AG08396 (cell line): ENCODE data around the gene HBM.
A peak's percentile ranks its signal among the peaks of the same experiment; 100 is the strongest.
"Not testable (repeated sequence)": the region's sequence is repeated elsewhere in the genome, so short reads cannot be mapped to it uniquely, and the experiment has no call there.

Experiments
- DNase-seq: peaks from one replicate; pipeline ENCODE4 v3.0.0; 2012; ENCODE audit warnings: low spot score, mixed read lengths

Gene HBM

DNA sequence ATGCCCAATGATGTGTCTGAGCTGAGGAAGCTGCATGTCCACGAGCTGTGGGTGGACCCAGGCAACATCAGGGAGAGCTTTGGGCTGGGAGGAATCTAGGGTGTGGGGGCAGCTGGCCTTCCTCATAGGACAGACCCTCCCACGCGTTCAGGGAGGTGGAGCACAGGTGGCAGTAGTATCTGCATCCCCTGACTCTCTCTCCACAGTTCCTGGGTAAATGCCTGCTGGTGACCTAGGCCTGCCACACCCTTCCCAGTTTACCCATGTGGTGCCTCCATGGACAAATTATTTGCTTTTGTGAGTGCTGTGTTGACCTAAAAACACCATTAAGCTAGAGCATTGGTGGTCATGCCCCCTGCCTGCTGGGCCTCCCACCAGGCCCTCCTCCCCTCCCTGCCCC lies 3.2 kb downstream of the HBM start:
- DNase-seq: peak; percentile 6

DNA sequence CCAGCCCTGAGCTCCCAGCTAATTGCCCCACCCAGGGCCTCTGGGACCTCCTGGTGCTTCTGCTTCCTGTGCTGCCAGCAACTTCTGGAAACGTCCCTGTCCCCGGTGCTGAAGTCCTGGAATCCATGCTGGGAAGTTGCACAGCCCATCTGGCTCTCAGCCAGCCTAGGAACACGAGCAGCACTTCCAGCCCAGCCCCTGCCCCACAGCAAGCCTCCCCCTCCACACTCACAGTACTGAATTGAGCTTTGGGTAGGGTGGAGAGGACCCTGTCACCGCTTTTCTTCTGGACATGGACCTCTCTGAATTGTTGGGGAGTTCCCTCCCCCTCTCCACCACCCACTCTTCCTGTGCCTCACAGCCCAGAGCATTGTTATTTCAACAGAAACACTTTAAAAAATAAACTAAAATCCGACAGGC lies 4.3 kb downstream of the HBM start:
- not testable (repeated sequence) for DNase-seq

DNA sequence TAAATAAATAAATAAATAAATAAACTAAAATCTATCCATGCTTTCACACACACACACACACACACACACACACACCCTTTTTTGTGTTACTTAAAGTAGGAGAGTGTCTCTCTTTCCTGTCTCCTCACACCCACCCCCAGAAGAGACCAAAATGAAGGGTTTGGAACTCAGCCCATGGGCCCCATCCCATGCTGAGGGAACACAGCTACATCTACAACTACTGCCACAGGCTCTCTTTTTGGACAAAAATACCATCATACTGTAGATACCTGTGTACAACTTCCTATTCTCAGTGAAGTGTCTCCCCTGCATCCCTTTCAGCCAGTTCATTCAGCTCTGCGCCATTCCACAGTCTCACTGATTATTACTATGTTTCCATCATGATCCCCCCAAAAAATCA lies 5.0 kb downstream of the HBM start:
- DNase-seq: no peak

DNA sequence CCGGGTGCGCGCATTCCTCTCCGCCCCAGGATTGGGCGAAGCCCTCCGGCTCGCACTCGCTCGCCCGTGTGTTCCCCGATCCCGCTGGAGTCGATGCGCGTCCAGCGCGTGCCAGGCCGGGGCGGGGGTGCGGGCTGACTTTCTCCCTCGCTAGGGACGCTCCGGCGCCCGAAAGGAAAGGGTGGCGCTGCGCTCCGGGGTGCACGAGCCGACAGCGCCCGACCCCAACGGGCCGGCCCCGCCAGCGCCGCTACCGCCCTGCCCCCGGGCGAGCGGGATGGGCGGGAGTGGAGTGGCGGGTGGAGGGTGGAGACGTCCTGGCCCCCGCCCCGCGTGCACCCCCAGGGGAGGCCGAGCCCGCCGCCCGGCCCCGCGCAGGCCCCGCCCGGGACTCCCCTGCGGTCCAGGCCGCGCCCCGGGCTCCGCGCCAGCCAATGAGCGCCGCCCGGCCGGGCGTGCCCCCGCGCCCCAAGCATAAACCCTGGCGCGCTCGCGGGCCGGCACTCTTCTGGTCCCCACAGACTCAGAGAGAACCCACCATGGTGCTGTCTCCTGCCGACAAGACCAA lies 6.7 kb downstream of the HBM start, which contains the start of gene HBA2:
Gene HBA2, plus strand, starts transcription at position 503 of the 568 bp plus-strand sequence. Its CDS starts 37 bp downstream, at position 540.
- DNase-seq: not testable (repeated sequence)

DNA sequence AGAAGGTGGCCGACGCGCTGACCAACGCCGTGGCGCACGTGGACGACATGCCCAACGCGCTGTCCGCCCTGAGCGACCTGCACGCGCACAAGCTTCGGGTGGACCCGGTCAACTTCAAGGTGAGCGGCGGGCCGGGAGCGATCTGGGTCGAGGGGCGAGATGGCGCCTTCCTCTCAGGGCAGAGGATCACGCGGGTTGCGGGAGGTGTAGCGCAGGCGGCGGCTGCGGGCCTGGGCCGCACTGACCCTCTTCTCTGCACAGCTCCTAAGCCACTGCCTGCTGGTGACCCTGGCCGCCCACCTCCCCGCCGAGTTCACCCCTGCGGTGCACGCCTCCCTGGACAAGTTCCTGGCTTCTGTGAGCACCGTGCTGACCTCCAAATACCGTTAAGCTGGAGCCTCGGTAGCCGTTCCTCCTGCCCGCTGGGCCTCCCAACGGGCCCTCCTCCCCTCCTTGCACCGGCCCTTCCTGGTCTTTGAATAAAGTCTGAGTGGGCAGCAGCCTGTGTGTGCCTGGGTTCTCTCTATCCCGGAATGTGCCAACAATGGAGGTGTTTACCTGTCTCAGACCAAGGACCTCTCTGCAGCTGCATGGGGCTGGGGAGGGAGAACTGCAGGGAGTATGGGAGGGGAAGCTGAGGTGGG lies 7.6 kb downstream of the HBM start:
- DNase-seq: not testable (repeated sequence)

DNA sequence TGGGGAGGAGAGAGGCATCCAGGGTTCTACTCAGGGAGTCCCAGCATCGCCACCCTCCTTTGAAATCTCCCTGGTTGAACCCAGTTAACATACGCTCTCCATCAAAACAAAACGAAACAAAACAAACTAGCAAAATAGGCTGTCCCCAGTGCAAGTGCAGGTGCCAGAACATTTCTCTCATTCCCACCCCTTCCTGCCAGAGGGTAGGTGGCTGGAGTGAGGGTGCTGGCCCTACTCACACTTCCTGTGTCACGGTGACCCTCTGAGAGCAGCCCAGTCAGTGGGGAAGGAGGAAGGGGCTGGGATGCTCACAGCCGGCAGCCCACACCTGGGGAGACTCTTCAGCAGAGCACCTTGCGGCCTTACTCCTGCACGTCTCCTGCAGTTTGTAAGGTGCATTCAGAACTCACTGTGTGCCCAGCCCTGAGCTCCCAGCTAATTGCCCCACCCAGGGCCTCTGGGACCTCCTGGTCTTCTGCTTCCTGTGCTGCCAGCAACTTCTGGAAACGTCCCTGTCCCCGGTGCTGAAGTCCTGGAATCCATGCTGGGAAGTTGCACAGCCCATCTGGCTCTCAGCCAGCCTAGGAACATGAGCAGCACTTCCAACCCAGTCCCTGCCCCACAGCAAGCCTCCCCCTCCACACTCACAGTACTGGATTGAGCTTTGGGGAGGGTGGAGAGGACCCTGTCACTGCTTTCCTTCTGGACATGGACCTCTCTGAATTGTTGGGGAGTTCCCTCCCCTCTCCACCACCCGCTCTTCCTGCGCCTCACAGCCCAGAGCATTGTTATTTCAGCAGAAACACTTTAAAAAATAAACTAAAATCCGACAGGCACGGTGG lies 8.4 kb downstream of the HBM start:
- DNase-seq: not testable (repeated sequence)

DNA sequence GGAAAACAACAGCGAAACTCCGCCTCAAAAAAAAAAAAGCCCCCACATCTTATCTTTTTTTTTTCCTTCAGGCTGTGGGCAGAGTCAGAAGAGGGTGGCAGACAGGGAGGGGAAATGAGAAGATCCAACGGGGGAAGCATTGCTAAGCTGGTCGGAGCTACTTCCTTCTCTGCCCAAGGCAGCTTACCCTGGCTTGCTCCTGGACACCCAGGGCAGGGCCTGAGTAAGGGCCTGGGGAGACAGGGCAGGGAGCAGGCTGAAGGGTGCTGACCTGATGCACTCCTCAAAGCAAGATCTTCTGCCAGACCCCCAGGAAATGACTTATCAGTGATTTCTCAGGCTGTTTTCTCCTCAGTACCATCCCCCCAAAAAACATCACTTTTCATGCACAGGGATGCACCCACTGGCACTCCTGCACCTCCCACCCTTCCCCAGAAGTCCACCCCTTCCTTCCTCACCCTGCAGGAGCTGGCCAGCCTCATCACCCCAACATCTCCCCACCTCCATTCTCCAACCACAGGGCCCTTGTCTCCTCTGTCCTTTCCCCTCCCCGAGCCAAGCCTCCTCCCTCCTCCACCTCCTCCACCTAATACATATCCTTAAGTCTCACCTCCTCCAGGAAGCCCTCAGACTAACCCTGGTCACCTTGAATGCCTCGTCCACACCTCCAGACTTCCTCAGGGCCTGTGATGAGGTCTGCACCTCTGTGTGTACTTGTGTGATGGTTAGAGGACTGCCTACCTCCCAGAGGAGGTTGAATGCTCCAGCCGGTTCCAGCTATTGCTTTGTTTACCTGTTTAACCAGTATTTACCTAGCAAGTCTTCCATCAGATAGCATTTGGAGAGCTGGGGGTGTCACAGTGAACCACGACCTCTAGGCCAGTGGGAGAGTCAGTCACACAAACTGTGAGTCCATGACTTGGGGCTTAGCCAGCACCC lies 9.5 kb downstream of the HBM start:
- DNase-seq: no peak

DNA sequence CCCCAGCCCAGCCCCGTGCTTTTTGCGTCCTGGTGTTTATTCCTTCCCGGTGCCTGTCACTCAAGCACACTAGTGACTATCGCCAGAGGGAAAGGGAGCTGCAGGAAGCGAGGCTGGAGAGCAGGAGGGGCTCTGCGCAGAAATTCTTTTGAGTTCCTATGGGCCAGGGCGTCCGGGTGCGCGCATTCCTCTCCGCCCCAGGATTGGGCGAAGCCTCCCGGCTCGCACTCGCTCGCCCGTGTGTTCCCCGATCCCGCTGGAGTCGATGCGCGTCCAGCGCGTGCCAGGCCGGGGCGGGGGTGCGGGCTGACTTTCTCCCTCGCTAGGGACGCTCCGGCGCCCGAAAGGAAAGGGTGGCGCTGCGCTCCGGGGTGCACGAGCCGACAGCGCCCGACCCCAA lies 10.2 kb downstream of the HBM start:
- DNase-seq: not testable (repeated sequence)

DNA sequence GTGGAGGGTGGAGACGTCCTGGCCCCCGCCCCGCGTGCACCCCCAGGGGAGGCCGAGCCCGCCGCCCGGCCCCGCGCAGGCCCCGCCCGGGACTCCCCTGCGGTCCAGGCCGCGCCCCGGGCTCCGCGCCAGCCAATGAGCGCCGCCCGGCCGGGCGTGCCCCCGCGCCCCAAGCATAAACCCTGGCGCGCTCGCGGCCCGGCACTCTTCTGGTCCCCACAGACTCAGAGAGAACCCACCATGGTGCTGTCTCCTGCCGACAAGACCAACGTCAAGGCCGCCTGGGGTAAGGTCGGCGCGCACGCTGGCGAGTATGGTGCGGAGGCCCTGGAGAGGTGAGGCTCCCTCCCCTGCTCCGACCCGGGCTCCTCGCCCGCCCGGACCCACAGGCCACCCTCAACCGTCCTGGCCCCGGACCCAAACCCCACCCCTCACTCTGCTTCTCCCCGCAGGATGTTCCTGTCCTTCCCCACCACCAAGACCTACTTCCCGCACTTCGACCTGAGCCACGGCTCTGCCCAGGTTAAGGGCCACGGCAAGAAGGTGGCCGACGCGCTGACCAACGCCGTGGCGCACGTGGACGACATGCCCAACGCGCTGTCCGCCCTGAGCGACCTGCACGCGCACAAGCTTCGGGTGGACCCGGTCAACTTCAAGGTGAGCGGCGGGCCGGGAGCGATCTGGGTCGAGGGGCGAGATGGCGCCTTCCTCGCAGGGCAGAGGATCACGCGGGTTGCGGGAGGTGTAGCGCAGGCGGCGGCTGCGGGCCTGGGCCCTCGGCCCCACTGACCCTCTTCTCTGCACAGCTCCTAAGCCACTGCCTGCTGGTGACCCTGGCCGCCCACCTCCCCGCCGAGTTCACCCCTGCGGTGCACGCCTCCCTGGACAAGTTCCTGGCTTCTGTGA lies 11.0 kb downstream of the HBM start, which contains the start of gene HBA1:
Gene HBA1, plus strand, starts transcription at position 204 of the 906 bp plus-strand sequence. Its CDS starts 37 bp downstream, at position 241.
- not testable (repeated sequence) for DNase-seq

DNA sequence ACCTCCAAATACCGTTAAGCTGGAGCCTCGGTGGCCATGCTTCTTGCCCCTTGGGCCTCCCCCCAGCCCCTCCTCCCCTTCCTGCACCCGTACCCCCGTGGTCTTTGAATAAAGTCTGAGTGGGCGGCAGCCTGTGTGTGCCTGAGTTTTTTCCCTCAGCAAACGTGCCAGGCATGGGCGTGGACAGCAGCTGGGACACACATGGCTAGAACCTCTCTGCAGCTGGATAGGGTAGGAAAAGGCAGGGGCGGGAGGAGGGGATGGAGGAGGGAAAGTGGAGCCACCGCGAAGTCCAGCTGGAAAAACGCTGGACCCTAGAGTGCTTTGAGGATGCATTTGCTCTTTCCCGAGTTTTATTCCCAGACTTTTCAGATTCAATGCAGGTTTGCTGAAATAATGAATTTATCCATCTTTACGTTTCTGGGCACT lies 11.6 kb downstream of the HBM start:
- no peak for DNase-seq

DNA sequence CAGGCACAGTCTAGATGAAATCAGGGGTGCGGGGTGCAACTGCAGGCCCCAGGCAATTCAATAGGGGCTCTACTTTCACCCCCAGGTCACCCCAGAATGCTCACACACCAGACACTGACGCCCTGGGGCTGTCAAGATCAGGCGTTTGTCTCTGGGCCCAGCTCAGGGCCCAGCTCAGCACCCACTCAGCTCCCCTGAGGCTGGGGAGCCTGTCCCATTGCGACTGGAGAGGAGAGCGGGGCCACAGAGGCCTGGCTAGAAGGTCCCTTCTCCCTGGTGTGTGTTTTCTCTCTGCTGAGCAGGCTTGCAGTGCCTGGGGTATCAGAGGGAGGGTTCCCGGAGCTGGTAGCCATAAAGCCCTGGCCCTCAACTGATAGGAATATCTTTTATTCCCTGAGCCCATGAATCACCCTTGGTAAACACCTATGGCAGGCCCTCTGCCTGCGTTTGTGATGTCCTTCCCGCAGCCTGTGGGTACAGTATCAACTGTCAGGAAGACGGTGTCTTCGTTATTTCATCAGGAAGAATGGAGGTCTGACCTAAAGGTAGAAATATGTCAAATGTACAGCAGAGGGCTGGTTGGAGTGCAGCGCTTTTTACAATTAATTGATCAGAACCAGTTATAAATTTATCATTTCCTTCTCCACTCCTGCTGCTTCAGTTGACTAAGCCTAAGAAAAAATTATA lies 12.3 kb downstream of the HBM start:
- DNase-seq: no peak

DNA sequence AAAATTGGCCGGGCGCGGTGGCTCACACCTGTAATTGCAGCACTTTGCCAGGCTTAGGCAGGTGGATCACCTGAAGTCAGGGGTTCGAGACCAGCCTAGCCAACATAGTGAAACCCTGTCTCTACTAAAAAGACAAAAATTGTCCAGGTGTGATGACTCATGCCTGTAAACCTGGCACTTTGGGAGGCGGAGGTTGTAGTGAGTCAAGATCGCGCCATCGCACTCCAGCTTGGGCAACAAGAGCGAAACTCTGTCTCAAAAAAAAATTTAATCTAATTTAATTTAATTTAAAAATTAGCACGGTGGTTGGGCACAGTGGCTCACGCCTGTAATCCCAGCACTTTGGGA lies 12.9 kb downstream of the HBM start:
- no peak for DNase-seq

DNA sequence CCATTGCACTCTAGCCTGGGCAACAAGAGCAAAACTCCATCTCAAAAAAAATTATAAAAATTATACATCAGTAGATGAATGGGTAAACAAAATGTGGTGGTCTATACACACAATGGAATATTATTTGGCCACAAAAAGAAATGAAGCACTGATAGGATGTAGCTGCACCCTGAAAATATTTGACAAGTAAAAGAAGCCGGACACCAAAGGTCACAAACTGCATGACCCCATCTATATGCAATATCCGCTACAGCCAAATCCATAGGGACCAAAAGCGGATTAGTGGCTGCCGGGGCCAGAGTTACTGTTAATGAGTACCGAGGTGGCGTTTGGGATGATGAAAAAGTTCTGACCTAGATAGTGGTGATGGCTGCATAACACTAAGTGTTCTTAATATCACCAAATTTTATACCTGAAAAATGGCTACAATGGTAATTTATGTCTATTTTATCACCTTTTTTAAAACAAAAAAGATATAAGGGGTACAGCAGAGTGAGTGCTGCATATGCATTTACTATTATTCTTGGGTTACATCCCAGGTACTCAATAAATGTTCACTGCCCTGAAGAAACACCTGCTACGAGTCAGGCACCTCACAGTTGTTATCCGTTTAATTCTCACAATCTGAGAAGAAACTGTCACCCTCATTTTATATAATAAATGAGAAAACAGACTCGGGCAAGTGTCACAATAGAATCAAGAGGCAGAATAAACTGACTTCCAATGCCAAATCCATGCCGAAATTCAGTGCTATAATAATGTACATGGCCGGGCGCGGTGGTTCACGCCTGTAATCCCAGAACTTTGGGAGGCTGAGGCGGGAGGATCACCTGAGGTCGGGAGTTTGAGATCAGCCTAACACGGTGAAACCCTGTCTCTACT lies 13.7 kb downstream of the HBM start:
- peak; percentile 4 for DNase-seq

DNA sequence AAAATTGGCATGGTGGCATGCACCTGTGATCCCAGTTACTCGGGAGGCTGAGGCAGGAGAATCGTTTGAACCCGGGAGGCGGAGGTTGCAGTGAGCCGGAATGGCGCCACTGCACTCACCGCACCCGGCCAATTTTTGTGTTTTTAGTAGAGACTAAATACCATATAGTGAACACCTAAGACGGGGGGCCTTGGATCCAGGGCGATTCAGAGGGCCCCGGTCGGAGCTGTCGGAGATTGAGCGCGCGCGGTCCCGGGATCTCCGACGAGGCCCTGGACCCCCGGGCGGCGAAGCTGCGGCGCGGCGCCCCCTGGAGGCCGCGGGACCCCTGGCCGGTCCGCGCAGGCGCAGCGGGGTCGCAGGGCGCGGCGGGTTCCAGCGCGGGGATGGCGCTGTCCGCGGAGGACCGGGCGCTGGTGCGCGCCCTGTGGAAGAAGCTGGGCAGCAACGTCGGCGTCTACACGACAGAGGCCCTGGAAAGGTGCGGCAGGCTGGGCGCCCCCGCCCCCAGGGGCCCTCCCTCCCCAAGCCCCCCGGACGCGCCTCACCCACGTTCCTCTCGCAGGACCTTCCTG lies 14.4 kb downstream of the HBM start, which contains the start of gene HBQ1:
Gene HBQ1, plus strand, starts transcription at position 359 of the 575 bp plus-strand sequence. Its CDS starts 28 bp downstream, at position 387.
- DNase-seq: peak; percentile 83

DNA sequence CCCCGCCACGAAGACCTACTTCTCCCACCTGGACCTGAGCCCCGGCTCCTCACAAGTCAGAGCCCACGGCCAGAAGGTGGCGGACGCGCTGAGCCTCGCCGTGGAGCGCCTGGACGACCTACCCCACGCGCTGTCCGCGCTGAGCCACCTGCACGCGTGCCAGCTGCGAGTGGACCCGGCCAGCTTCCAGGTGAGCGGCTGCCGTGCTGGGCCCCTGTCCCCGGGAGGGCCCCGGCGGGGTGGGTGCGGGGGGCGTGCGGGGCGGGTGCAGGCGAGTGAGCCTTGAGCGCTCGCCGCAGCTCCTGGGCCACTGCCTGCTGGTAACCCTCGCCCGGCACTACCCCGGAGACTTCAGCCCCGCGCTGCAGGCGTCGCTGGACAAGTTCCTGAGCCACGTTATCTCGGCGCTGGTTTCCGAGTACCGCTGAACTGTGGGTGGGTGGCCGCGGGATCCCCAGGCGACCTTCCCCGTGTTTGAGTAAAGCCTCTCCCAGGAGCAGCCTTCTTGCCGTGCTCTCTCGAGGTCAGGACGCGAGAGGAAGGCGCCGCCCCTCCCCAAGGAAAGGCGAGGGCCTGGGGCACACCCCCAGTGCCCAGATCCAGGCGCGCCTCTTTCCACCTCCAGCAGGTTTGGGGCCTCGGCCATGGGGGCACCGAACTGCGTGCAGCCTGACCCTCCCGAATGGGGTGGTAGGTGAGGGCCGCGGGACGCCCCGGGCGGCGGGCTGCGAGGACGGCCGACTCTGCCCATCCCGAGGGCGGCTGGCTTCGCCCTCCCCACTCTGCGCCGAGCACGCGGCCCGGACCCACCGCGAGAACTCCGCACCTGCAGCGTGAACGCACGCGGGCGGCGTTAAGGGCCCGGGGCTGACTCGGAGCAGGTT lies 15.1 kb downstream of the HBM start:
- peak; percentile 93 for DNase-seq

DNA sequence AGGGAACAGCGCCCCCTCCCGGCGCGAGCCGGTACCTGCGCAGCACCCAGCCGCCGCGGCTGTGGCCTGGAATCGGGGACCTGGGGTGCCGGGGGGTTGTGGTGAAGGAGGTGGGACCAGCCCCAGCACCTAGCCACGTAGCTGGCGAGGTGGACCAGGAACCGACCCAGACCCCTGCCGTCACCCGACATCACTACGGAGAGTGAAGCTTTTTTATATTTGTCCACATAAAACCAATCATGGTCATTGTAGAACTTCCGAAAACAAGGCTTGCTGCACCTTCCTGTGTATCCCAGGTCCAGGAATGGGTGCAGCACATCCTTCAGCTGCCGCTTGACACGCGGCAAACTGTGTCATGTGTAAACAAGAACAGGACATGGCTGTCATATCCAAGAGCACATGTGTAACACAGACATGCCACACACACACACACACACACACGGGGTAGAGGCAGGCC lies 15.8 kb downstream of the HBM start:
- peak; percentile 32 for DNase-seq

DNA sequence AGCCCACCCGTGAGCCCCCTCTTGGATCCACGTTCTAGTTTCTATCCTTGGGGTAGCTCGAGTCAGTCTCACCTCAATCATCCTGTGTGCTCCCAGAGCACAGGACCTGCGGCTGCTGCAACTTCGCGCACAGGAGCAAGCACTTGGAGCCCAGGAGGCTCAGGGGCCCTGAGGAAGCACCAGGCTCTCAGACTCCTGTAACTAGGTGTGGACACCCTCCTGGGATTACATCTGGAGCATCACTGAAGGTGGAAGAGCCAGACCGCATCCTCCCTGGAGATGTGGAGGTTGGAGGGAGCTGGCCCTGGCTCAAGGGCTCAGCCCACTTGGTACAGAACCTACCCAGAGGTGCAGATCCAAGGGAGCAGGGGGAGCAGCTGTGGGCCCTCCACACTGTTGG lies 17.2 kb downstream of the HBM start:
- DNase-seq: peak; percentile 11
